LHCN-M2 (cell line): ENCODE data around the gene OR10A5. TPM values are rescaled to one million over a fixed set of nuclear protein-coding genes. Genes with fewer than 3 reads are reported as not detected.
"Not testable (repeated sequence)": the region's sequence is repeated elsewhere in the genome, so short reads cannot be mapped to it uniquely, and the experiment has no call there.

ENCODE experiments used
- DNase-seq: peaks from one replicate; pipeline ENCODE4 v3.0.0-alpha.2; 2012; ENCODE audit warnings: low read depth
- polyA plus RNA-seq: library from polyadenylated mRNA; unstranded; fragments of >200 nt; gene quantifications from one replicate; pipeline ENCODE4 v1.2.1, GENCODE V29; 2012; ENCODE audit warnings: missing spikeins
- total RNA-seq: library from RNA; depleted of rRNA; stranded (reverse); fragments of >200 nt; gene quantifications from 2 replicates; pipeline ENCODE4 v1.2.3, GENCODE V29; 2014; rRNA removed

Gene OR10A5, protein sequence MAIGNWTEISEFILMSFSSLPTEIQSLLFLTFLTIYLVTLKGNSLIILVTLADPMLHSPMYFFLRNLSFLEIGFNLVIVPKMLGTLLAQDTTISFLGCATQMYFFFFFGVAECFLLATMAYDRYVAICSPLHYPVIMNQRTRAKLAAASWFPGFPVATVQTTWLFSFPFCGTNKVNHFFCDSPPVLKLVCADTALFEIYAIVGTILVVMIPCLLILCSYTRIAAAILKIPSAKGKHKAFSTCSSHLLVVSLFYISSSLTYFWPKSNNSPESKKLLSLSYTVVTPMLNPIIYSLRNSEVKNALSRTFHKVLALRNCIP
- total RNA-seq: not detected in 2 replicates
- not detected for polyA plus RNA-seq

DNA sequence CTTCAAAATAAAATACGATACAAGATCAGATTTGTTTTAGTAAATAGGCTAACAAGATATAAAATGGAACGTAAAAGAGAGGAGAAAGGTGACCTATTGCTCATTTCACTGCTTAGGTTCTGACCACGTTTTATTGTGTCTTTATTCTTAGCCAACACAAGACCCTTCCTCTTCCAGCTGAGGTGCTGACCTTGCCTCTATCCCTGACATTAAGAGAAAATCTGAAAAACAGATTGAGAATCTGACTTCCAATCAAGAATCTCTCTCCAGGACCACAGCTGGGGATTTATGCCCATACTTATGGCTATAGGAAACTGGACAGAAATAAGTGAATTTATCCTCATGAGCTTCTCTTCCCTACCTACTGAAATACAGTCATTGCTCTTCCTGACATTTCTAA, at the start of gene OR10A5:
OR10A5 (plus strand) TSS at position 301 of the 400 bp plus-strand sequence; CDS start at position 301, 0 bp downstream.
- DNase-seq: no peak

GRCh38 chr11:6799402-6799801, 46.1 kb upstream of the OR10A5 start, which contains the start of gene OR6A2:
Gene OR6A2, minus strand, starts transcription at chr11:6799689. Its CDS starts 3,981 bp downstream, at chr11:6795708.
- DNase-seq: peak; percentile 28

DNA sequence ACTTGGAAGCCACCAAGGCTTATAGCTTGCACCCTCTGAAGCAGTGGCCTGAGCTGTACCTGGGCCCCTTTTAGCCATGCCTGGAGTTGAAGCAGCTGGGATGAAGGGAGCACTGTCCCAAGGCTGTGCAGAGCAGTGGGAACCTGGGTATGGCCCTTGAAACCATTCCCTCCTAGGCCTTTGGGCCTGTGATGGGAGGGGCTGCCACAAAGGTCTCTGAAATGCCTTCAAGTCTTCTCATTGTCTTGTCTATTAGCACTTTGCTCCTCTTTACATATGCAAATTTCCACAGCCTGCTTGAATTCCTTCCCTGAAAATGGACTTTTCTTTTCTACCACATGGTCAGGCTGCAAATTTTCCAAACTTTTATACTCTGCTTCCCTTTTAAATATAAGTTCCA, 44.4 kb upstream of the OR10A5 start:
- DNase-seq: not testable (repeated sequence)

DNA sequence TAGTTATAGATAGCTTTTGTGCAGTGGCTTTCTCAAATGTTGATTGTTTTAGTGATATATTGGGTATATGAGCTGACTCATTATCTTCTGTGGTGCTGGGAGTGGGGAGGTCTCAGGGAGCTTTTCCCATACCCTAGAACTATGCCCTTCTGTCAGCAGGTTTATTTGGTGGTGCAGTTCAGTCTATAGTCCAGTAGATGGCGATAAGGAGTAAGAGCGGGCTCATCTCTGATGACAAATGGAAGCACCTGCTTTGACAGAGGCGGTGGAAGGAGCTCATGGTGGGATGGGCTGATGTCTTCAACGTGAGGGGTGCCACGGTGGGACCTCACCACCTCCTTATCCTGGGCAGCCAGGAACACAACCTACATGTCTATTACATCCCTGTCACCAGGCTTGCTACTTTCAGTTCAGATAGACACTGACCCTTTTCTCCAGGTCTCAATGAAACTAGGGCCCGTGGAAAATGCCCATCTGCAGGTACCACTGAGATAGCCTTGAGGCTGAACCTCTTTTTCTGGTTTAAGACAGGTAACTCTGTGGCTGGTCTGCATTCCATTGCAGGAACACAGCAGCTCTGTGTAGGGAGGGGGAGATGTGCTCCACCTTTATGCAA, 33.0 kb upstream of the OR10A5 start:
- DNase-seq: peak; percentile 37

GRCh38 chr11:6813656-6814055, 31.8 kb upstream of the OR10A5 start:
- no peak for DNase-seq

GRCh38 chr11:6817694-6818093, 27.8 kb upstream of the OR10A5 start:
- no peak for DNase-seq

GRCh38 chr11:6818967-6819366, 26.5 kb upstream of the OR10A5 start:
- no peak for DNase-seq

DNA sequence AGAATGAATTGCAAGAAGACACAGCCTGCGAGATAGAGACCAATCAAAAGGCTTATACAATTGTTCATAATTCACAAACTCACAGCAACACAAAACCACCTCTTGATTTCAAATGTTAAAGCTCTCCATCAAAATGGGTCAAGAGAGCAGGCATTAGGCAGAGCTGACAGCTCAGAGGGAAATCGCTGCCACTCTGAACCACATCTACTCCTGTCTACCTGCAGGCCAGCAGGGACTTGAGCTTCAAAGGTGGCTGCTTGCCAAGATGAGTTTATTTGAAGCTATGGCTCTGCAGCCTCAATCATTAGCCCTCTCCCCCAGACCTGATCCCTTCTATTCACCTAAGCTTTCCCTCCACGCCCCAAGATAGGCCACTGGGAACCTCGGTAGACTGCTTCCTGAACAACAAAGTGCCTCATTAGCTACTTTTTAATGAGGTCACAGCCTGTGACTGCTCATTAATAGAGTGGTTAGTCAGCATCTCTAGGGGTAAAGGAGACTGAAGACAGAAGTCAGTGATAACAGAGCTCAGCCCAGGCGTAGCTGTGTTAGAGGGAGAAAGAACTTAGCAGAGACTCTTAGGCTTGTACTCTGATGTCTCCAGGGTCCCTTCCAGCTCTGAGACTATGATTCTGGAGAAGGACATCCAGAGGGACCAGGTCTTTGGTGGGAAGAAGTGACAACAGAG, 21.2 kb upstream of the OR10A5 start:
- no peak for DNase-seq

- no peak for DNase-seq
These were observed 20.2 kb upstream of the OR10A5 start for GRCh38 chr11:6825231-6825744.

- no peak for DNase-seq
These were observed 17.4 kb upstream of the OR10A5 start for GRCh38 chr11:6828103-6828502.

- no peak for DNase-seq
These were observed 12.1 kb upstream of the OR10A5 start for GRCh38 chr11:6833356-6833755.

DNA sequence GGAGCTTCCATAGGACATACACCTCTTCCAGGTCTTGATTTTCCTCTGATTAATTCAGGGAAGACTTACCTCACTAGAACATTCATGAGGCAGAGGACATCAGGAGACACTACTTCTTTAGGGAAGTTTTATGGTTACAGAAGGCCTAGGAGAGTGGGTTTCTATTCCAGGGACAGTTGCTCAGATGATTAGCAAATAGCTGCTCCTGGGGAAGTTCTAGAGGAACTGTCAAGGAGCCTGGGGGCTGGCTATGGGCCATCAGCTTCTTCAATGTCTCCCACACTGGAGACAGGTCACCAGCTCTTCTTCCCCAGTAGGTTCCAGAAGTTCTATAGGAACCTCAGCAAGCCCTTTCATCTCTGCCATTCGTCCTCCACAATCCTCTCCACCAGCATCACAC, 11.5 kb upstream of the OR10A5 start:
- DNase-seq: no peak

- no peak for DNase-seq
These were observed 3.8 kb upstream of the OR10A5 start for GRCh38 chr11:6841694-6842093.

- no peak for DNase-seq
These were observed 1.8 kb upstream of the OR10A5 start for GRCh38 chr11:6843670-6844069.

DNA sequence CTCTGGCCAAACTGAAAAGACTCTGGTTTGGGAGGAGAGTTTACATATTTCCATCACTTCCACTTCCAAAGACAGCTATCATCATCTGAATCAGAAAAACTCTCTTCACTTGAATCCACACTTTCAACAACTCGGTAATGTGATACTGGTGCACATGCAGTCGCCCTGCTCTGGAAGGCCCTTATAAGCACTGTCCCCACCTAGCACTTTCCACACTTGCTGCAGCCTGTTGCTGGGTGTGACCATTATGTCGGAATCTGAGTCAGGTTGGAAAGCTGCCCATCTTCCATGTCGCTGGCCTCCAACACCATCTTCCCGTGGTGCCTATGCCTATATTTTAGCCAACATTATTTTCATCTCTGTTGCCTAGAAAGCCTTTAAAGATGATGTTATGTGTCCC, 1.1 kb upstream of the OR10A5 start:
- peak; percentile 1 for DNase-seq

DNA sequence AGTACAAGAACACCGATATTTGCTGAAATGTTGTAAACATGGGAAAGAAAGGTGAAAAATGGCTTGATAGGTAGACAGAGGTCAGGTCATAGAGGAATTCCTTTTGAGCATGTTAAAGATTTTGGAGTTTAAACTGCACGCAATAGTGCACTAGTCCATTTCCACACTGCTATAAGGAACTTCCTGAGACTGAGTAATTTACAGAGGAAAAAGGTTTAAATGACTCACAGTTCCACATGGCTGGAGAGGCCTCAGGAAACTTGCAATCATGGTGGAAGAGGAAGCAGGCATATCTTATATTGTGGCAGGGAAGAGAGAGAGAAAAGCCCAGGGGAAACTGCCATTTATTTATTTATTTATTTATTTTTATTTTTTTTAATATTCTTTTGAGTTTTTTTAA, 5.0 kb downstream of the OR10A5 start:
- DNase-seq: no peak

DNA sequence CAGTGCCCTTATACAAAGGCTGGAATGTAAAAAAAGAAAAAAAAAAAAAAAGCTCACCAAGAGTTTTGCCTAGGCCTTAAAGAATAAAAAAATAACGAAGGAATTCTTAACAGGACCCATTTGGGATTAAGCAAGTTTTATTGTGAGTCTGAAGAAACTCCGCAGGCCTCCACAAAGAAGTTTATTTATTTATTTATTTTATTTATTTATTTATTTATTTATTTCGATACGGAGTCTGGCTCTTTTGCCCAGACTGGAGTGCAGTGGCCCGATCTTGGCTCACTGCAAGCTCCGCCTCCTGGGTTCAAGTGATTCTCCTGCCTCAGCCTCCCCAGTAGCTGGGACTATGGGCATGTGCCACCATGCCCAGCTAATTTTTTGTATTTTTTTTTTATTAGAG, 9.3 kb downstream of the OR10A5 start:
- DNase-seq: not testable (repeated sequence)

DNA sequence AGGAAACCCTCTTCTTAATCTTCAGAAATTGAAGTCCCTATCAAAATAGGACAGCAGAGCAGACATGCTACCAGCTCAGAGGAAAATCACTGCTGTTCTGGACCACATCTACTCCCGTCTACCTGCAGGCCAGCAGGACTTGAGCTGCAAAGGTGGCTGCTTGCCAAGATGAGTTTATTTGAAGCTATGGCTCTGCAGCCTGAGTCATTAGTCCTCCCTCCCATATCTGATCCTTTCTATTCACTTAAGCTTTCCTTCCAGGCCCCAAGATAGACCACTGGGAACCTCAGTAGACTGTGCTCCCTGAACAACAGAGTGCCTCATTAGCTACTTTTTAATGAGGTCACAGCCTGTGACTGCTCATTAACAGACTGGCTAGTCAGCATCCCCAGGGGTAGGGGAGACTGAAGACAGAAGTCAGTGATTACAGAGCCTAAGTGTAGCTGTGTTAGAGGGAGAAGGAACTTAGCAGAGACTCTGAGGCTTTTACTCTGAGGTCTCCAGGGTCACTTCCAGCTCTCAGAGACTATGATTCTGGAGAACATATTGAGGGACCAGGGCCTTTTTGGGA, 10.6 kb downstream of the OR10A5 start:
- peak; percentile 2 for DNase-seq

DNA sequence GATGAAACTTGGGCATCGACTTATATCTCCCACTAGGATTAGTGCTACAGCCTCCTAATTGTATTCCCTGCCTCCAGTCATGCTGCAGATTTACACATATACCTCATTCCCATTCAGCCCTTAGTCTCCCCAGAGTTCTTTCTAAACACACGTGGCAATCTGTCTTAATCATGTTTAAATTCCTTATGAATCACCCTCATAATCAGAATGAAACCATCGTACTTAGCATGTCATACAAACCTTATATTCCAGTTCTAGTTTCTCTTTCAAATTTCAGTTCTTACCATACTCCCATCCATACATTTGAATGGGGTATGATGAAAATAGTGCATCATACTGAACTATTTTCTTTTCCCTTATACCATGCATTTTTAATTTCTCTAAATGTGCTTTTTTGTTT, 11.4 kb downstream of the OR10A5 start:
- DNase-seq: no peak

GRCh38 chr11:6862961-6863360, 17.5 kb downstream of the OR10A5 start, which contains the start of gene OR10A2:
Gene OR10A2, plus strand, starts transcription at chr11:6863057. Its CDS starts 6,698 bp downstream, at chr11:6869755.
- DNase-seq: no peak

GRCh38 chr11:6864438-6864837, 19.0 kb downstream of the OR10A5 start:
- peak; percentile 17 for DNase-seq

DNA sequence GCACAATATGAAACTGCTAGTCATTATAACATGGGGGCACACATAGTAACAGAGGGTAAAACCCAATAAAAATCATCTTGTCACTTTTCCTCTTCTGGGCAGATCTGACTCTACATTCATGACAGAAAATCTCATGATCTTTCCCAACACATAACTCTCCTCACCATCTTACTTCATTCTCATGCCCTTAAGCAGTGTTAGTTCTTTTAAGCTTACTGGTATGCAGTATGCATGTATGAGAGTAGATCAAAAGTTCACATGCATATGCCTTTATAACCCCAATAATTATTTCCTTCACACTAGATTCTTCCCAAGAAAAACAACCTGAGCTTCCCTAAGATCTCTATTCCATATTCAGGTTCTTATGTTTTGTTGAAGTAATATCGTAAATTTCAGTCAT, 25.8 kb downstream of the OR10A5 start:
- no peak for DNase-seq
